Effector CD4-positive, alpha-beta T cell (primary cell): ENCODE measurements around the gene MARCHF5.

Source experiments
- DNase-seq: peaks from one replicate; pipeline ENCODE4 v3.0.0-alpha.2; 2020
- total RNA-seq: gene quantifications from one replicate; lab custom pipeline; 2026; lab: John Stamatoyannopoulos, UW

MARCHF5 gene, protein sequence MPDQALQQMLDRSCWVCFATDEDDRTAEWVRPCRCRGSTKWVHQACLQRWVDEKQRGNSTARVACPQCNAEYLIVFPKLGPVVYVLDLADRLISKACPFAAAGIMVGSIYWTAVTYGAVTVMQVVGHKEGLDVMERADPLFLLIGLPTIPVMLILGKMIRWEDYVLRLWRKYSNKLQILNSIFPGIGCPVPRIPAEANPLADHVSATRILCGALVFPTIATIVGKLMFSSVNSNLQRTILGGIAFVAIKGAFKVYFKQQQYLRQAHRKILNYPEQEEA
- 45.2 reads per million, percentile 66 among the genes with 10 or more reads in this experiment for total RNA-seq

DNA sequence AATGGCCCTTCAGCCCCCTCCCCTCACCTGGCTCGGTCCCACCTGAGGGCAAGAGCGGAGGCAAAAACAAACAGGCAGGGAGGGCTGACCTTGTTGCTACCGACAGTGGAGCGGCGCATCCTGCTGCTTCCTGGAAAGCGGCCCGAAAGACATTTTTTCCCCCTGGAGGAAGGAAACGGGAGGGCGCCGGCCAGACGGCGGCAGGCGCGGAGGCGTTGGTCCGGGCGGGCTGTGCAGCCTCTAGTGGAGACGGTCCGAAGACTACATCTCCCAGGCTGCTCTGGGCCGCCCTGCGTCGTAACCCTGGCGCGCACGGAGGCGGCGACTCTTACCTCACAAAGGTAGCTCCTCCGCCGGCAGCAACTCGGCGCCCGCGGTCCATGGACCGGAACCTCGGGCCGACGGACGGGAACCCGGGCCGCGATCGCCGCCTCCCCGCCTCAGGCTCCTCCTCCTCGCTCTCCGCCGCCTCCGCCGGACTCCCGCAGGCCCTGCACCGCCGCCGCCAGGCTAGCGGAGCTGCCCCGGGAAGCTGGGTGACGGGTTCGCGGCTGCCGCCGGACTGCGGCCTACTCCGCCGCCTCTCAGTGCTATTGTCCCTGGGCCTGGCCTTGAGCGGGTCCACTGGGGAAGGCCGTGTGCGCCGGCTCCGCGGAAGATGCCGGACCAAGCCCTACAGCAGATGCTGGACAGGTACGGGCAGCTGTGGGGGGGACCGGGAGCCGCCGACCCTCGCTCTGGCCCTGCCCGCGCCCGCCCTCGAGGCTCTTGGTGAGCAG lies at the start of gene MARCHF5, which contains the start of gene CPEB3:
Gene MARCHF5 (plus strand): TSS at position 331 of the 779 bp plus-strand sequence. CDS start 328 bp downstream, at position 659.
Gene CPEB3 (minus strand): TSS at position 242 of the 779 bp plus-strand sequence. CDS start 50,728 bp downstream, outside the sequence.
- peak; percentile 87 for DNase-seq

DNA sequence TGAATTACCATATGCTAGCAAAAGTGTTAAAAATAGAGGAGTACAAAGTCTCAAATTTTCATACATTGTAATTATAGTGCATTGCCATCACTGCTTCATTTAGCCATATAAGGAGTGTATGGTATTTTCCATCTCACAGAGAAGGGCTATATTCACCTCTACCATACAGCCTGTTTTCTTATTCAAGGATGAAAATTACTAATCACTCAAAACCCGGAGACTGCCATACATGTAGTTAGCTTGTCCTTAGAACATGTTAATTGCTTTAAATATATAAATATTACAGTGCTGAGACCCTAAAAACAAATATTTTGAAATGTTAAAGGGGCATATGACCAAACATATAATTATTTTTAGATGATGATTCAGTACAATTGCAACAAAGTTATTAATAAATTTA lies 49.5 kb upstream of the MARCHF5 start:
- no peak for DNase-seq

DNA sequence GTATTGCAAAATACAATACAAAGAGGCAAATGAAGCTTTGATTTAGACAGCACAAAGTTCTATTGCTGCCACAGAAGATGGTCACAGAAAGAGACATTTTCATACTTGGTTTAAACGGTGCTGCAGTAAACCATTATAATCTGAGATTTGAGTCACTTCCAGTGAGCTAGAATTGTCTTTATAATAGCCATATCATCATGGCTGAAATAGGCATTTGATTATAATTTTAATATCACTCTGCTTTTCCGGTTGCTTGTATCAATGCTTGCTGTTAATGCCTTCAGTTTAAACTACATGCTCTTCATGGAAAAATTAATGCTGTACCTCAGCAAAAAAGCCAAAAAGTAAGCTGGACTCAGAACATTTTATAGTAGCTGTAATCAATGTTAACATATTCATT lies 48.6 kb upstream of the MARCHF5 start:
- DNase-seq: no peak

DNA sequence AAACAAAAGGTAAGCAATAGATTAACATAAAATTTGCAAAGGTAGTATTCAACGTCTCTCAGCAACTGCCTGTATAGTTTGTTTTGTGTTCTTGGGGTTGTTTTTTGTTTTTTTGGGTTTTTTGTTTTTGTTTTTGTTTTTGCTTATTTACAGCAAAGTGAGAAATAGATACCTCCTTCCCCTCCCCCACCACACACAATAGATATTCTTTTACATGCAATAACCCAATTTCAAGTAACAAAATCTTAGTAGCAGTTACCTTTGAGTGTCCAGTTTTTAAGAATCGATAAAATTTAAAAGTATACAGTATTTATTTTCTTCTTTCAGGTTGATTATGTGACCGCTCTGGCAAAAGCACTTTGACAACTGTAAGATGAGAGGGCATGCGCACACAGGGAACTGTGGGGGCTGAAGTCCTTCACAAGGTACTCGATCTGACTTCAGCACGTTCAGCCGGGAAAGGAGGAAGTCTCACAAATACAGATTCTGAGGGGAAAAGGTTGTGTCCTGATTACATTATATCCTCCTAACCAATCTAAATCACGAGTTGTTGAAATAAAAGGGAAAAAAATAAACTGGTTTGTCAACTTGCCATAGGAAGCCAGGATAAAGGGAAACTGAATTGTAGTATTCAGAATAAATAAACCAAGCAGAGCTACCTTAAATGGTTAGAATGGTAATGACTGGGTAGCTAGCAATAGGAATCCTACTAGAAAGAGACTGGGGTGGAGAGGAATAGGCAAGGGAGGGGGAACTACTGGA lies 47.9 kb upstream of the MARCHF5 start:
- DNase-seq: peak; percentile 26

DNA sequence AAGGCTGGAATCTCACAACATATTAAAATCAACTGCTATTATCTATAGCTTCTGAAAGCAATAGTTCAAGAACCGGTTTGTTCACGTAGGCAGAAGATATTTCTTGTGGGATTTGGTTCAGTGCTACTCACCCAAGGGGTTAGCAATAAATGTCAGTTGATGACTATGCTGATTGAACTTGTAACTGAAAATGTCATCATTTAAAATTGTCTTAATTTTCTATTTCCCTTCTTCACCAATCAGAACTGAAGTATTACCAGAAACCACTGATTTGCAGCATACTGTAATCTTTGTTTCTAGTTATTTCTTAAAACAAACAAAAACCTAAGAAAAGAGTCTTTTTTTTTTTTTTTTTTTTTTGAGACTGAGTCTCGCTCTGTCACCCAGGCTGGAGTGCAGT lies 46.2 kb upstream of the MARCHF5 start:
- DNase-seq: no peak

DNA sequence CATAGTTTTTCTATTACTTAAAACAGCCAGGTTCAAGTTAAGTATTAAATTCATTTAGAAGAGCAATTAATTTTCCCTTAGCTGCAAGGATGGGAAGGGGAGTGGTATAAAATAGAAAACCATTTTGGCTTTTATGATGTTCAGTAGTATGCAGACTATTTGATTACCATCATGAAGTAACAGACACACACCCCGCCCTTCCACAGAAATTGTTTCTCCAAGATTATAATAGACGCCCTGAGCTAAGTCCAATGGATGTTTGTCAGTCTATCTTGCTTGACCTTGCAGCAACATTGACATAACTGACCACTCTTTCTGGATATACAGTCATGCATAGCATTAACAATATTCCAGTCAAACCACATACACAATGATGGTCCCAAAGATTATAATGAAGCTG lies 42.4 kb upstream of the MARCHF5 start:
- DNase-seq: no peak

DNA sequence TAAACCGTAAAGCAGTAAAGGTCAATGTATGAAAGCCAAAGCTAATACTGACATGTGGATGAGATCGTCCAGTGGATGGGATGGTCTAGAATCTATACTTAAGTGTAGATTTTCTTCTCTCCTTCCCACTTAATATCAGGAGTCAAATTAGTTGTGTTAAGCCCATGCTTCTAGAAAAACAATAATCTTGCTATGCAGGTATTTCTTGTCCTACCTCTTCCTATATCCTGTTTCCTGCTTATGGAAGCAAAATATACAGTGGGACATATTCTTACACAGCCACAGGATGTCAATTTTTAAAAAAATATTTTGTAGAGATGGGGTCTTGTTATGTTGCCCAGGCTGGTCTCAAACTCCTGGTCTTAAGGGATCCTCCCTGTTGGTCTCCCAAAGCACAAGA lies 27.6 kb upstream of the MARCHF5 start:
- DNase-seq: no peak

DNA sequence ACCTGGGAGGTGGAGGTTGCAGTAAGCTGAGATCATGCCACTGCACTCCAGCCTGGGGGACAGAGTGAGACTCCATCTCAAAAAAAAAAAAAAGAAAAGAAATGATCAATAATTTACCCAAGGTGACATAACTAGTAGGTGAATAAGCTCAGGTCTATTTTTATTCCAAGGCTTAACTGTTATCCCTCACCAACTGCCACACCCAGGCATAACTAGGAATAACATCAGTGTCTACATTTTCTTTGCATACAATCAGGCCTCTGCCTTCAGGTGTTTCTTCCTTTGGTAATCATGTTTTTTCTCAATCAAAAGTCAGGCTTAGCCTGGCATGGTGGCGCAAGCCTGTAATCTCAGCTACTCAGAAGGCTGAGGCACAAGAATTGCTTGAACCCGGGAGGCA lies 26.7 kb upstream of the MARCHF5 start:
- DNase-seq: no peak

DNA sequence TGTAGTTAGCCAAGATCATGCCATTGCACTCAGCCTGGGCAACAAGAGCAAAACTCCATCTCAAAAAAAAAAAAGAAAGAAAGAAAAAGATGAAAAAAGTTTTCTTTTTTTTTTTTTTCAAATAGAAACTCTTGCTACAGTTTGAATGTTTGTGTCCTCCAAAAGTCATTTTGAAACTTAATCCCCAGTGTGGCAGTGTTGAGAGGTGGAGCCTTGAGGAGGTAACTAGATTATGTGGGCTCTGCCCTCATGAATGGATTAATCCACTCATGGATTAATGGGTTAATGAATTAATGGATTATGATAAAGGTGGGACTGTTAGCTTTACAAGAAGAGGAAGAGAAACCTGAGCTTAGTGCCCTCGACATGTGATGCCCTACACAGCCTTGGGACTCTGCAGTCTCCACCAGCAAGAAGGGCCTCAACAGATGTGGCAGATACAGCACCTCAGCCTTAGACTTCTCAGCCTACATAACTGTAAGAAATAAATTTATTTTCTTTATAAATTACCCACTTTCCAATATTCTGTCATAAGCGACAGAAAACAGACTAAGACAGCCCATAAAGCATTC lies 25.2 kb upstream of the MARCHF5 start:
- no peak for DNase-seq

DNA sequence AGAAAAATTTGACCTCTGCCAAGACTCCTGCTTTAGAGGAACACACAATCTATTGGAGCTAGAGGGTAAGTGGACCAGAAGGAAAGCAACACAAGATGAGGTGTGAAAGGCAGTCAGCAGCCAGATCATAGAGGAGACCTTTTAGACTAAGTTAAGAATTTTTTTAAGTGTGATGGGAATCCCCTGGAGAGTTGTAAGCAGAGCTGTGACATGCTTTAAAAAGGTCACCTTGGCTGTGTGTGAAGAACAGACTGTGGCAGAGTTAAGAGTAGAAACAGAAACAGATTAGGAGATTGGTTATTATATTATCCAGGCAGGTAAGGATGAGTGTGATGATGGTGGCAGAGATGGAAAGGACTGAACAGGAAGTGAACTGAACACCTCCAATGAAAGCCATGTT lies 23.6 kb upstream of the MARCHF5 start:
- DNase-seq: no peak

DNA sequence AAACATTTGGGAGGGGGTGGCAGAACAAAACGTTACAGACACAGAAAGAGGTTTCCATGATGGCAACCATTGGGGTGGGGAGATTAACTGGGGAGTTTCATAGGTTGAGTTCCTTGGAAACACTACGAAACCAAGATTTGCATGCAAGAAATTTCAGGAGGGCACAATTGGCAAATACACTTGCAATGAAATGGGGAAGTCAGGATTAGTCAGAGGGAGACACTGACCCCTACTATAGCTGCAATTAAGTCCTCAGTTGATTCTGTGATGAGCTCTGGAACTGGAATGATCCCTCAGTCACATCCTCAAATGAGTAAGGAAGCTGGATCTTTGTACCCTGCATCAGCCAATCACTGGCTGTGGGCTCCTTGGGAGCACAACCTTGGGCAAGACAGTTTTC lies 22.2 kb upstream of the MARCHF5 start:
- DNase-seq: no peak

DNA sequence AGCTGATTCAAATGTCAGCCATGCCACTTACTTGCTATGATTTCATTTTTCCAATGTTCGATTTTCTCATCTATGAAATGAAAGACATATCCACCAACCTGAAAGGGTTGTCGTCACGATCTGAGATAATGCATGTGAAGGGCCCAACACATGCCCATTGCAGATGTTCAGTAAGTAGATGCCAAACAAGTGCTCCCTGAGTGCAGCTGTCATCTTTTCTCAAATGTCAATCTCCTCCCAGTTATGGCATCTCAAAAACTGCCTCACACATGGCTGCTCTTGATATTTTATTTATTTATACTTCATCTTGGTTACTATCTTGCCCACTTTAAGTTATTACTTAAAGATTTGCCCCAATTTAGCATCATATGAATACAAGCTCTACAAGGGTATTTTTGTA lies 16.9 kb upstream of the MARCHF5 start:
- no peak for DNase-seq

DNA sequence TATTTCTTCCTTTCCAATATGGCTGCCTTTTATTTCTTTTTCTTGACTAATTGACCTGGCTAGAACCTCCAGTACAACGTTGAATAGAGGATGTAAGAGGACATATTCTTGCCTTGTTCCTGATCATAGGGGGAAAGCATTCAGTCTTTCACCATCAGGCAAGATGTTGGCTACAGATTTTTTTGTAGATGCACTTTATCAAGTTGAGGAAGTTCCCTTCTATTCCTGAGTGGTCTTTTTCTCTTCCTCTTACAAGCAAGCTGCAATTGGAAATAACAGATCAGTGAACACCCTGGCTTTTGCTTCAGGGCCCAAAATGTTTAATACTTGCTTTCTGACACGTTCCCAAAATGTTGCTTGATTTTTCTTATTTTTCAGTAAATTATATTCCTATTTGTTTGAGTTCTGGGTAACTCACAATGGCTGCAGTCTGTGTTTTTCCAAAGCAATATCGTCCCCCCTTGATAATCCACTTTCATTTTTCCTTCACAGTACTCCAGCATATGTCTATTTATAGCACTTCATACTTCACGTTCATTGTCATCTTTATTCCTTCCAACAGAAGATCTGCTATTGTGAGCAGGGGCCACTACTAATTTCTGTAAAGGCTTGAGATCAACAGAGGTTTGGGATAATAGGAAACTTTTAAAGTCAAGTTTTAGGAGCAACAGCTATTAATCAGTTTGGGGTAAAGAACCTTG lies 11.8 kb upstream of the MARCHF5 start:
- no peak for DNase-seq

DNA sequence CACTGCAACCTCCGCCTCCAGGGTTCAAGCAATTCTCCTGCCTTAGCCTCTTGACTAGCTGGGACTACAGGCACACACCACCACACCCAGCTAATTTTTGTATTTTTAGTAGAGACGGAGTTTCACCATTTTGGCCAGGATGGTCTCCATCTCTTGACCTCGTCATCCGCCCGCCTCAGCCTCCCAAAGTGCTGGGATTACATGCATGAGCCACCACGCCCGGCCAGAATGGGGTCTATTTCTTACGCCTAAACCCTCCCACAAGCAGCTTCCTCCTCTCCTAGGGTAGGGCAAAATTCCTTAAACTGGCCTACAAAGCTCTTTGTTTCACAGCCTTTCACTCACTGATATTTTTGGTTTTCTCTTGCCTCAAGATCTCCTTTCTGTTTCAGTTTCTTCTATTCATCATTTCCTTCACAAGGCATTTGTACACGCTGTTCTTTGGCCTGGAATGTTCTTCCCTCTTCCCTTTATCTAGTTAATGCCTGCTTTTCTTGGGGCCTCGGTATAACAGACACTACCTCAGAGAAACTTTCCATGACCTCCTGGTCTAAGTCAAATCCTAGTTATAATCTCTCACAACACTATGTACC lies 6.8 kb upstream of the MARCHF5 start:
- no peak for DNase-seq

DNA sequence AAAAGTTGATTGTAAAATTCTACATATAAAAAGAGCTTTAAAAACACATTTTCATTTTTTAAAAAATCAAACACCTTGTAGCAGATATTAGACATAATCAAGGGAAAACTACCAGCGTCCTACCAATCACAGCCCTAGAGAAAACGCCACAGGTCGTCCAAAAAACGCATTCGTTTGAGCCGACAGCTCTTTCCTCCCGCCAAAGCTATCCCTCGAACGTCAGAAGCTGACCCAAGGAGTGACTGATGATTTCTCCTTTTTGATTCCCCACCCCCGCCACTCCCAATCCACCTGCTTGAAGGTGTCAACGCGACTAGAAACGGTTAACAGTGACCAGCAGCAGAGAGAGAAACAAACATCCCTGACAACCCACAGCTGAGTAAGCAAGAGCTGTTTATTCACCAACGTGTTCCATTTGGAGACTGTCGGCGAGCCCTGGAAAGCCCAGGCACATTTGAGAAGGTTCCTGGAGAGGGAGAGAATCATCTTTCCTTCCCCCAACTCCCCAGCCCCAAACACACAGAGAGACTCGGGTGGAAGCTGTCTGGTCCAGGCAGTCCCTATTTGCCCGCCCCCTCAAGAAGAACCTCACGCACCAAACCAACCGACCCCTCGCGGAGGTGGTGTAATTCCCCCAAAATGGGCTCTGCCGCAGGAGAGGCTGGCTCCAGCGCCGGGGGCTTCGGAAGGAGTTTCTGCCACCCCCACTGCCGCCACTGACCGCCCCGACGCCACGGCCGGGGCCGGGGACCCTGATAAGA lies 711 bp upstream of the MARCHF5 start:
- DNase-seq: peak; percentile 27

DNA sequence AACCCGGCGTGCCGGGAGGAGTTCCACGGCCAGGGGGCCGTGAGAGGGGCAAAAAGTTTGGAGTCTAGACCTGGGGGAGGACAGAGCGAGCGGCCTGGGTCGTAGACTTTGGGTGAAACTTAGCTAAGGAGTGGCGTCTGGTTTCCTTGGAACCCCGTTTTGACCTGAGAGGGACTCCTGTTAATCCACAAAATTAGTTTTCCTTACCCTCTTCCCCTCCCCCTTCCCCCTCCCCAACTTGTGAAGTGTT lies 574 bp downstream of the MARCHF5 start:
- peak; percentile 8 for DNase-seq

DNA sequence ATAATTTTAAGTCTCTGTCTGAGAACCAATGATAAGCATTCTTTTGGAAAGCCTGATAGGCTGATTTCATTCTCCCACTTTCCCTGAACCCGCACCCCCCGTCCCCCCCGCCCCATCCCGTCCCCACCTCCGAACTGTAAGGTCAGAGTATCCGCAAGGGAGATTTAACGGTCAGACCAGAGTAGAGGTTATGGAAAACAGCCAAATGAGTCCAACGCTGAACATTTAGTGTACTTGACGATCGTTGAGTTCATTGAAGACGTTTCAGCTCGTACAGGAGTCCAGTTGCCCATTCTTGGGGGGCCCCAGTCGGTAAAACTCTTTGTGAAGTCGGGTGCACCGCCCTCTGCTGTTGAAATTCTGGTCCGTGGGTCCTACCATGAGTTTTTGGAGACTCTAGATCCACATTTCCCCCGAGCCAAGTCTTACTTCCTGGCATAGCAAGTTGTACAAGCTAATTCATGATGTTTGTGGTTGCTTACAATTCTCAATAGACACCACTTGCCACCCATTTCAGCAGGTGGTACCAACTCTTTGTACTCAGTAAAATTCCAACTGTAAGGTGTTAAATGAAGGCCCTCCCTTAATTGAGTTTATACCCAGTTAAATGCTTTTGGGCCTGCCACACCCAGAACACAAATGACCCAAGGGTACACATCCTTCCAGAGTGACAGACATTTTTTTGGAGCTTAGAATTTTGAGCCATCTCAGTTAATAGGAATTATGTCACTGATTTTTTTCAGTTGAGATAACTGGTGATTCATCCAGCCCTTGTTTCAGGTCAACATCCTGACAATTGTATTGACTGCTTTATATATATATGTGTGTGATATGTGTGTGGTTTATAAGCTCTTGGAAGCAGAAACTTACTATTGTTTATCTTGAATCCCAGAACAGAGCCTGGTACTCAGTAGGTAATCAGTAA lies 1.2 kb downstream of the MARCHF5 start:
- DNase-seq: peak; percentile 9

DNA sequence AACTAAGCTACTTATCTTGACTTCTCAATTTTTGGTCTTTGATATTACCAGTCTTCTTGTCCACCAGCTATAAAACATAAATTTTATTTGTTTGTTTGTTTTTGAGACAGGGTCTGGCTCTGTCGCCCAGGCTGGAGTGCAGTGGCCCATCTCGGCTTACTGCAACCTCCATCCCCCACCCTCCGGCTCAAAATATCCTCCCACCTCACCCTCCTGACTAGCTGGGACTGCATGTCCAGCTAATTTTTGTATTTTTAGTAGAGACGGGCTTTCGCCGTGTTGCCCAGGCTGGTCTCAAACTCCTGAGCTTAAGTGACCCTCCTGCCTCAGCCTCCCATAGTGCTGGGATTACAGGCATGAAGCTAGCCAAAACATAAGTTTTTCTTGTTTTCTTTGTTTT lies 7.5 kb downstream of the MARCHF5 start:
- DNase-seq: no peak

DNA sequence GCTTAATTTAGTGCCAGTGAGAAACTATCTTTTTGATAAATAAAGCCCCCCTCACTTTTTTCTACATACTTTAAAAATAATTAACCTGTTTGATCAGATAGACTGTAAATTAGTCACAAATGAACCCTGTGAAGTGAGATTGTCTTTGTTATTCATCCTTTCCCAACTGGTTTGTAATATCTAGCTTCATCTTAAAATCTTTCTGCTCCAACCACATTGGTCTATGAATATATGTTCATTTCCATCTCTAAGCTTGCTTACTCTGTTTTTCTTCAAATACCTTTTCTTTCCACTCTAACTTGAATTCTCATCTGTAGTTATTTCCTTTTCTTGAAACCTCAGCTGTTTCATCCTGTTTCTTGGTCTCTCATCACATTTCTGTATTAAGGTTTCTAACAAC lies 12.1 kb downstream of the MARCHF5 start:
- no peak for DNase-seq

DNA sequence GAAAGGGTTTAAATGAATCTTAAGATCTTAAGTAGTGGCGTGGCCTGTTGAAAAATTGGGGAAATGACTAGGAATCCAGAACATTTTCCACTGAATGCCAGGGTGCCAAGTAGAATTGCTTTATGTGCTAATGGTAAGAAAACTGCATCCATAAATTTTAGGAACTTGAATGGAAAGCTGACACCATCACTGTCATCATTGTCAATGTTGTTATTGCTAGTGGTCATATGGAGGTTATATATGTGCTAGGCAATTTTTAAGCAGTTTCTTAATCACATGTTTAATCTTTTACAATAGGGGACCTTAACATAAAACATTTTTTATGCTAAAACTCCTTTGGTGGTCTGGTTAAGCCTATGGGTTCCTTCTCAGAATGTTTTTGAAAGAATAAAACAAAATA lies 13.1 kb downstream of the MARCHF5 start:
- DNase-seq: no peak
